Transverse colon (tissue), 4 donors: ENCODE measurements around the gene AUH. TPM values are rescaled to one million over a fixed set of nuclear protein-coding genes. Genes with fewer than 3 reads are reported as not detected.
"Not testable (repeated sequence)": the region's sequence is repeated elsewhere in the genome, so short reads cannot be mapped to it uniquely, and the experiment has no call there.

Experiments used
- DNase-seq: peaks from one replicate; pipeline ENCODE4 v3.0.0-alpha.2; 2019
- H3K27ac ChIP-seq, 4 donors: fragments of 200-600 bp; sonication (generic); 2 replicates each; pipeline ENCODE4 v1.5.1; 2016 to 2018; ENCODE audit warnings: inconsistent platforms in 4 of 4
- H3K27me3 ChIP-seq: fragments of 200-600 bp; sonication (generic); 2 replicates; pipeline ENCODE4 v1.5.1; 2017; ENCODE audit warnings: inconsistent platforms
- H3K36me3 ChIP-seq, 4 donors: fragments of 200-600 bp; sonication (generic); 2 replicates each; pipeline ENCODE4 v1.5.1; 2017 to 2019; ENCODE audit warnings: inconsistent platforms in 4 of 4
- H3K4me1 ChIP-seq, 4 donors: fragments of 200-600 bp; sonication (generic); 2 replicates each; pipeline ENCODE4 v1.5.1; 2017 to 2020; ENCODE audit warnings: inconsistent platforms in 4 of 4
- H3K4me3 ChIP-seq, 4 donors: fragments of 200-600 bp; sonication (generic); 1 replicate in 1 of 4; 2 replicates in 3 of 4; pipeline versions ENCODE4 v1.5.1 to v1.6.1; 2017 to 2019; ENCODE audit warnings: inconsistent platforms in 4 of 4
- H3K9me3 ChIP-seq, 2 donors: fragments of 200-600 bp; sonication (generic); 2 replicates each; pipeline ENCODE4 v1.5.1; 2017 to 2019; ENCODE audit warnings: inconsistent platforms in 2 of 2
- CTCF ChIP-seq, 5 experiments: fragments of 200-600 bp in 3 of 5; fragments of 450-650 bp in 2 of 5; sonication (generic) in 3 of 5; IDR thresholded peaks; 1 replicate in 2 of 5; 2 replicates in 3 of 5; pipeline ENCODE4 v1.5.1; 2016 to 2017; ENCODE audit warnings: antibody characterized with exemption in 5 of 5, inconsistent platforms in 3 of 5, mild to moderate bottlenecking in 2 of 5, moderate library complexity in 1 of 5
- EP300 ChIP-seq: sonication (generic); formaldehyde crosslinking; IDR thresholded peaks from one replicate; pipeline ENCODE4 v1.6.1; 2017; ENCODE audit warnings: antibody characterized with exemption, low read depth
- POLR2A ChIP-seq: fragments of 450-650 bp; IDR thresholded peaks from one replicate; pipeline ENCODE4 v1.6.1; 2016; ENCODE audit warnings: antibody characterized with exemption, mild to moderate bottlenecking, moderate library complexity
- POLR2AphosphoS5 ChIP-seq, 3 donors: sonication (generic); formaldehyde crosslinking; IDR thresholded peaks; one replicate each; pipeline ENCODE4 v1.6.1; 2016; ENCODE audit warnings: antibody characterized with exemption in 3 of 3
- WGBS, 2 donors: methylation state at CpG; one replicate each; pipeline ENCODE4 v1.1.5; 2018; ENCODE audit warnings: low coverage in 1 of 2; 5-methylcytosine and 5-hydroxymethylcytosine counted together
- in situ Hi-C, 4 donors: fragments of 200-750 bp; cut with MboI; loops; one replicate each; pipeline versions ENCODE4 v1.15.0 to v1.15.1; 2017; ENCODE audit warnings: low sequenced_read_pairs in 3 of 4, low pct_ligation_motif_present in 1 of 4, low pct_unique_long_range_greater_than_20kb in 1 of 4
- intact Hi-C: fragments of 100-400 bp; cut with DNase I; formaldehyde crosslinking; loops from one replicate; pipeline ENCODE4 v1.15.1; 2023; ENCODE audit warnings: low total_unique reads
- total RNA-seq, 4 donors: library from RNA; depleted of rRNA; stranded (reverse); fragments of >200 nt; gene quantifications; one replicate each; pipeline ENCODE4 v1.1.0, GENCODE V29; 2016

AUH gene
- total RNA-seq, 4 donors from 2014 or later: 55.0 to 136 (median 83.8) TPM

- no peaks in the 10 kb centered on the region for H3K27me3 ChIP-seq
- no peak for DNase-seq
- intact Hi-C loops (no loop called here), in situ Hi-C loops (no loop called here)
- 74 to 86% methylated on average over 4 of the region's 4 CpGs for WGBS, 2 donors
- H3K27ac ChIP-seq: no peak overlapping the region
- H3K9me3 ChIP-seq: no peaks in the 10 kb centered on the region
- H3K36me3 ChIP-seq: no peaks in the 10 kb centered on the region
- TF ChIP-seq CTCF (IDR thresholded peaks at IDR 0.05) (no peak), EP300 (no peak), POLR2A (no peak), POLR2AphosphoS5 (IDR thresholded peaks at IDR 0.05) (no peak)
- no peaks in the 10 kb centered on the region for H3K4me1 ChIP-seq
- no peak overlapping the region for H3K4me3 ChIP-seq
These were observed 14.5 kb upstream of the AUH start for GRCh38 chr9:91376239-91376638.

DNA sequence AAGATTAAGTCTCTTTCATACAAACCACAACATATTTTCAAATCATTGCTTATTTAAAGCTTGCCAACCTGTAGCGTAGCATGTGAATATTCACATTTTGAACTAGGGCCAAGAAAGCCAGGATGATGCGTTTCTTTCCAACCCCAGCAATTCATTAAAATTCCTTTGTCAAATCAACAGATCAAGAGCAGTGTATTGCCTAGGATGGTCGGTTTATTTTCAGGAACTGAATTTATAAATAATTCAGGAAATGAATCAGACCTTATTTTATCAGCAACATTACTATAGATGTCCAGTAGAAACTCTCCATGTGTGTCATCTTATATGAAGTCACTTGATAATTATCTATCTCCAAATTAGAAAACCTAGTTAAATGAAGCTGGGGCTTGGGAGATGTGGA is 13.2 kb upstream of the AUH start:
- in situ Hi-C loops: no loop called here
- no peaks in the 10 kb centered on the region for H3K9me3 ChIP-seq
- no peaks in the 10 kb centered on the region for H3K4me1 ChIP-seq
- intact Hi-C loops: no loop called here
- no peaks in the 10 kb centered on the region for H3K36me3 ChIP-seq
- DNase-seq: no peak
- H3K27me3 ChIP-seq: no peaks in the 10 kb centered on the region
- 54 to 58% methylated on average over 3 of the region's 3 CpGs for WGBS, 2 donors
- H3K27ac ChIP-seq: no peak overlapping the region
- H3K4me3 ChIP-seq: no peak overlapping the region
- no peak for TF ChIP-seq CTCF (IDR thresholded peaks at IDR 0.05)
- TF ChIP-seq EP300: no peak
- no peak for TF ChIP-seq POLR2A
- no peak for TF ChIP-seq POLR2AphosphoS5 (IDR thresholded peaks at IDR 0.05)

GRCh38 chr9:91371894-91372293 is 10.2 kb upstream of the AUH start:
- Histone ChIP-seq H3K9me3 (no peaks in the 10 kb centered on the region), H3K4me1 (no peaks in the 10 kb centered on the region), H3K4me3 (no peak overlapping the region), H3K27me3 (no peaks in the 10 kb centered on the region), H3K36me3 (no peaks in the 10 kb centered on the region), H3K27ac (no peak overlapping the region)
- no peak for TF ChIP-seq CTCF (IDR thresholded peaks at IDR 0.05)
- no peak for TF ChIP-seq POLR2A
- TF ChIP-seq POLR2AphosphoS5 (IDR thresholded peaks at IDR 0.05): no peak
- intact Hi-C loops: no loop called here
- no peak for DNase-seq
- 45 to 81% methylated on average over 1 of the region's 1 CpG for WGBS, 2 donors
- in situ Hi-C loops: no loop called here

GRCh38 chr9:91370006-91370405 is 8.3 kb upstream of the AUH start:
- DNase-seq, intact Hi-C loops, H3K4me3 ChIP-seq, H3K27me3 ChIP-seq, H3K27ac ChIP-seq, H3K9me3 ChIP-seq, in situ Hi-C loops, H3K36me3 ChIP-seq, H3K4me1 ChIP-seq: not testable (repeated sequence)
- 82 to 92% methylated on average over 2 to 3 of the region's 3 CpGs for WGBS, 2 donors

GRCh38 chr9:91364702-91365101 is 3.0 kb upstream of the AUH start:
- in situ Hi-C loops: loop anchor here in 1 of 4 donors (10.0 kb wide), 1 partner anchor 60 kb away; the partner anchor contains the start of gene NFIL3
- no peak overlapping the region for H3K27ac ChIP-seq
- intact Hi-C loops: no loop called here
- no peak for DNase-seq
- WGBS, 2 donors: 88% methylated on average over 3 of the region's 3 CpGs; no CpG with 5 or more reads in 1 of the 2 donors
- H3K4me3 ChIP-seq: no peak overlapping the region
- no peak for TF ChIP-seq POLR2A
- TF ChIP-seq POLR2AphosphoS5 (IDR thresholded peaks at IDR 0.05): no peak
- no peak for TF ChIP-seq EP300
- H3K27me3 ChIP-seq: no peaks in the 10 kb centered on the region
- no peaks in the 10 kb centered on the region for H3K9me3 ChIP-seq
- H3K4me1 ChIP-seq: peaks cover 0 to 15% (median 13%) of the 10 kb centered on the region in 4 donors
- H3K36me3 ChIP-seq: no peaks in the 10 kb centered on the region
